Smooth muscle cell (in vitro differentiated cells): ENCODE measurements around the gene POLDIP3. TPM values are rescaled to one million over a fixed set of nuclear protein-coding genes. Genes with fewer than 3 reads are reported as not detected.
"Not testable (repeated sequence)": the region's sequence is repeated elsewhere in the genome, so short reads cannot be mapped to it uniquely, and the experiment has no call there.

Source experiments
- DNase-seq: peaks from one replicate; lab custom pipeline; 2025; ENCODE audit not compliant: unreplicated experiment; lab: John Stamatoyannopoulos, UW
- H2AFZ ChIP-seq: fragments of 200-600 bp; sonication (generic); 2 replicates; pipeline ENCODE4 v1.6.0; 2016; ENCODE audit warnings: antibody characterized with exemption, low read depth, mild to moderate bottlenecking
- H3F3A ChIP-seq: fragments of 200-600 bp; sonication (generic); 2 replicates; pipeline ENCODE4 v1.6.0; 2017; ENCODE audit warnings: antibody characterized with exemption, low read depth
- H3K27ac ChIP-seq: fragments of 200-600 bp; sonication (generic); 2 replicates; pipeline ENCODE4 v1.5.1; 2016; ENCODE audit warnings: low read depth, mild to moderate bottlenecking
- H3K27me3 ChIP-seq: fragments of 200-600 bp; sonication (generic); 2 replicates; pipeline ENCODE4 v1.6.1; 2016; ENCODE audit warnings: low read depth, mild to moderate bottlenecking
- H3K36me3 ChIP-seq: fragments of 200-600 bp; sonication (generic); 2 replicates; pipeline ENCODE4 v1.5.1; 2016; ENCODE audit warnings: low read depth
- H3K4me1 ChIP-seq: fragments of 200-600 bp; sonication (generic); 2 replicates; pipeline ENCODE4 v1.5.1; 2016; ENCODE audit warnings: low read depth
- H3K4me2 ChIP-seq: fragments of 200-600 bp; sonication (generic); 2 replicates; pipeline ENCODE4 v1.6.0; 2016; ENCODE audit warnings: mild to moderate bottlenecking
- H3K4me3 ChIP-seq: fragments of 200-600 bp; sonication (generic); 2 replicates; pipeline ENCODE4 v1.5.1; 2016; ENCODE audit warnings: mild to moderate bottlenecking
- H3K79me2 ChIP-seq: fragments of 200-600 bp; sonication (generic); 2 replicates; pipeline ENCODE4 v1.6.0; 2016; ENCODE audit warnings: low read depth, mild to moderate bottlenecking
- H3K9ac ChIP-seq: fragments of 200-600 bp; sonication (generic); 2 replicates; pipeline ENCODE4 v1.6.0; 2016; ENCODE audit warnings: low read depth
- H3K9me3 ChIP-seq: fragments of 200-600 bp; sonication (generic); replicated peaks from 2 replicates; pipeline ENCODE4 v1.5.1; 2016; ENCODE audit warnings: low read depth
- H4K20me1 ChIP-seq: fragments of 200-600 bp; sonication (generic); 2 replicates; pipeline ENCODE4 v1.6.0; 2016; ENCODE audit warnings: low read depth
- WGBS: methylation state at CpG from one replicate; pipeline ENCODE4 v1.1.7; 2016; ENCODE audit warnings: low lambda C conversion rate; 5-methylcytosine and 5-hydroxymethylcytosine counted together
- polyA plus RNA-seq: library from polyadenylated mRNA; unstranded; fragments of >200 nt; fragmentation: Nextera tagmentation; extraction: Ambion mirVana; gene quantifications from 2 replicates; pipeline ENCODE4 v1.2.1, GENCODE V29; 2016
- total RNA-seq: library from RNA; depleted of rRNA; stranded (reverse); fragments of >200 nt; gene quantifications from 2 replicates; pipeline ENCODE4 v1.2.3, GENCODE V29; 2014
- TF ChIP-seq, protein P1 (sequence below): fragments of 200-600 bp; sonication (generic); IDR thresholded peaks from 2 replicates; pipeline ENCODE4 v1.5.1; 2017; ENCODE audit warnings: borderline replicate concordance, mild to moderate bottlenecking, antibody characterized with exemption; ENCODE audit not compliant: insufficient read depth, poor library complexity, severe bottlenecking

Gene POLDIP3
- total and polyA plus RNA-seq, 2 experiments from 2014 or later: 31.1 to 49.4 TPM

DNA sequence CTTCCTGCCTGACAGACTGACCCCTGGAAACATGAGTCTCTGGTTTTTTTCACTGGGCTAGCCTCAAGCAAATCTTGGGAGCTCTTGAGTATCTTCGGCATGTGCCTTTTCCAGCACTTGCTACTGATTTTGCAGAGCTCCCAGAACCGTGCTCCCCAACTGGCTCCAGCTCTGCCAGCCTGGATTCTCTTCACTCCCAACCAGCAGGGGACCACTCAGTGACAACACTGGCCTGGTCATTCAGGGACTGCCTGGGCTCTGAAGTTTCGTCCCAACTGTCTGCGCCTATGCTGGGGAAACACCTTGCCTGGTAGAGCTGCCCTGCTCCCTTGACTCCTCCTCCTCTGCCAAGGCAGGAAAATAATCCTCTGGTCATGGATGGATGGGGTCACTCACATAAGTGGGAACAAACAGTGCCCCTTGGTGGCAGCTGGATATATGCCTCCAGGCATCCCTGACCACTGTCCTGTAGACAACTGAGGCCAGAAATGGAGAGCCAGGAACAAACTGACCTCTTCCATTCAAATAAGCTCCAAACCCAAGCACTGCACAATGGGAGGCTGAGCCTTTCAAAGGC, 30.2 kb downstream of the POLDIP3 start:
- Histone ChIP-seq H3K4me1 (no peaks in the 10 kb centered on the region), H3K9me3 (no peaks in the 10 kb centered on the region), H3K79me2 (peaks cover 5% of the 10 kb centered on the region), H3K27me3 (no peaks in the 10 kb centered on the region), H3K36me3 (no peaks in the 10 kb centered on the region), H3K9ac (no peak overlapping the region), H4K20me1 (no peaks in the 10 kb centered on the region), H2AFZ (no peak overlapping the region), H3F3A (peaks cover 11% of the 10 kb centered on the region), H3K4me2 (no peak overlapping the region), H3K27ac (no peak overlapping the region), H3K4me3 (no peak overlapping the region)
- DNase-seq: no peak
- 98% methylated on average over 4 of the region's 4 CpGs for WGBS
- TF ChIP-seq, protein P1, sequence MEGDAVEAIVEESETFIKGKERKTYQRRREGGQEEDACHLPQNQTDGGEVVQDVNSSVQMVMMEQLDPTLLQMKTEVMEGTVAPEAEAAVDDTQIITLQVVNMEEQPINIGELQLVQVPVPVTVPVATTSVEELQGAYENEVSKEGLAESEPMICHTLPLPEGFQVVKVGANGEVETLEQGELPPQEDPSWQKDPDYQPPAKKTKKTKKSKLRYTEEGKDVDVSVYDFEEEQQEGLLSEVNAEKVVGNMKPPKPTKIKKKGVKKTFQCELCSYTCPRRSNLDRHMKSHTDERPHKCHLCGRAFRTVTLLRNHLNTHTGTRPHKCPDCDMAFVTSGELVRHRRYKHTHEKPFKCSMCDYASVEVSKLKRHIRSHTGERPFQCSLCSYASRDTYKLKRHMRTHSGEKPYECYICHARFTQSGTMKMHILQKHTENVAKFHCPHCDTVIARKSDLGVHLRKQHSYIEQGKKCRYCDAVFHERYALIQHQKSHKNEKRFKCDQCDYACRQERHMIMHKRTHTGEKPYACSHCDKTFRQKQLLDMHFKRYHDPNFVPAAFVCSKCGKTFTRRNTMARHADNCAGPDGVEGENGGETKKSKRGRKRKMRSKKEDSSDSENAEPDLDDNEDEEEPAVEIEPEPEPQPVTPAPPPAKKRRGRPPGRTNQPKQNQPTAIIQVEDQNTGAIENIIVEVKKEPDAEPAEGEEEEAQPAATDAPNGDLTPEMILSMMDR: no peak

DNA sequence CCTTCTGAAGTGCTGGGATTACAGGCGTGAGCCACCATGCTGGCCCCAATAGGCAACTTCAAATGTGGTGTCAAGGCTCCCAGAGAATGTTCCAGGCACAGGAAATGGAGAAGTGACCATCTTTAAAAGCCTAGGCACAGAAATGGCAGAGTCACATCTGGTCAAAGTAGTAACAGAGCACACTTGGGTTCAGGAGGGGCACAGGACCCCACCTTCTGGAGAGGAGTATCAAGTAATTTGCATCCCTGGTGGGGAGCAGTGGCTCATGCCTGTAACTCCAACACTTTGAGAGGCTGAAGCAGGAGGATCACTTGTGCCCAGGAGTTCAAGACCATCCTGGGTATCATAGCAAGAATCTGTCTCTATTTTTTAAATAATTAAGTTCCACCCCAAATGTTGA, 31.7 kb downstream of the POLDIP3 start:
- no peak overlapping the region for H3K27ac ChIP-seq
- 86% methylated on average over 1 of the region's 1 CpG for WGBS
- H3K36me3 ChIP-seq: no peaks in the 10 kb centered on the region

DNA sequence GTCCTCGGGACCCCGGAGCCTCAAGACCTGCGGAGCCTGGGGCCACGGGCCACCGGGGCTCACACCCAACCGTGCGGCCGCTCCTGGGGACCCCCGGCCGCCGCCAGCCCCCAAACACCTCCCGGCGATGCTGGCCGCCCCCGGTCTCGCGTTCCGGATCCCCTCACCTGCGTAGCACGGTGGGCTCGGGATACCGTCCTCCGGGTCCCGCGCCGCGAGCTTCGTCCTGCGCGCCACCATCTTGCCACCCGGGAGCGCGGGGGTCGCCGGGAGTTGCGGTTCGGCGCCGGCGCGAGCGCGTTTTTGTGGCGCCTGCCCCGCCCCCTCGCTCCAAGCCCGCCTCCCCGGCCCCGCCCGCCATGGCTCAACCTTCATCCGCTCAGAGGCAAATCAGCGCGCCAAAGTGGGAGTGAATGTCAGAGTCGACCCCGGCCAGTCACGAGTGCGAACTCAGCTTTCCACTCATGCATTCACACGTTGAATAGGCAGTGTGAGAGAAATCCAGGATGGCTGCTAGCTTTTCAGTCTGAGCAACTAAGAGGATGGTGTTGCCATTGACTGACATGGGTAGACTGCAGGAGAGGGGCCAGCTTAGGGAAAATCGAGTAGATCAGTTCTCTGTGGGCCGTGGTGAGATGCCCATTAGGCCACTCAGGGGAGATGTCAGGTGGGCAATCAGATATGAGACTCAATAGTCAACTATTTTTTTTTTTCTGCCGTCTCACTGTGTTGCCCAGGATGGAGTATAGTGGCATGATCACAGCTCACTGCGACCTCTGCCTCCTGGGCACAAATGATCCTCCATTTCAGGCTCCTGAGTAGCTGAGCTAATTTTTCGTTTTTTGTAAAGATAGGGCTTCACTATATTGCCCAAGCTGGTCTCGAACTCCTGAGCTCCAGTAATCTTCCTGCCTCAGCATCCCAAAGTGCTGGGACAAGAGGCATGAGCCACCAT, 32.6 kb downstream of the POLDIP3 start:
- Histone ChIP-seq H3K4me2 (peak overlapping the region; percentile 97), H3K9ac (peak overlapping the region; percentile 84), H4K20me1 (no peaks in the 10 kb centered on the region), H2AFZ (no peak overlapping the region), H3K36me3 (no peaks in the 10 kb centered on the region), H3K27me3 (no peaks in the 10 kb centered on the region), H3K4me1 (no peaks in the 10 kb centered on the region), H3K27ac (no peak overlapping the region), H3K9me3 (no peaks in the 10 kb centered on the region), H3K4me3 (peak overlapping the region; percentile 83), H3K79me2 (peaks cover 5% of the 10 kb centered on the region), H3F3A (peaks cover 11% of the 10 kb centered on the region)
- peak; percentile 47 for DNase-seq
- TF ChIP-seq, protein P1: no peak
- whole genome bisulfite sequencing: 9% methylated on average over 57 of the region's 64 CpGs

More for the DNA sequence above, 31.7 kb downstream of the POLDIP3 start:
- Histone ChIP-seq H3K4me2 (no peak overlapping the region), H3K9me3 (no peaks in the 10 kb centered on the region), H3K27me3 (no peaks in the 10 kb centered on the region), H2AFZ (no peak overlapping the region), H3K79me2 (peaks cover 5% of the 10 kb centered on the region), H3K9ac (no peak overlapping the region), H3F3A (peaks cover 11% of the 10 kb centered on the region), H4K20me1 (no peaks in the 10 kb centered on the region), H3K4me3 (no peak overlapping the region), H3K4me1 (no peaks in the 10 kb centered on the region)
- no peak for DNase-seq
- TF ChIP-seq, protein P1: no peak

DNA sequence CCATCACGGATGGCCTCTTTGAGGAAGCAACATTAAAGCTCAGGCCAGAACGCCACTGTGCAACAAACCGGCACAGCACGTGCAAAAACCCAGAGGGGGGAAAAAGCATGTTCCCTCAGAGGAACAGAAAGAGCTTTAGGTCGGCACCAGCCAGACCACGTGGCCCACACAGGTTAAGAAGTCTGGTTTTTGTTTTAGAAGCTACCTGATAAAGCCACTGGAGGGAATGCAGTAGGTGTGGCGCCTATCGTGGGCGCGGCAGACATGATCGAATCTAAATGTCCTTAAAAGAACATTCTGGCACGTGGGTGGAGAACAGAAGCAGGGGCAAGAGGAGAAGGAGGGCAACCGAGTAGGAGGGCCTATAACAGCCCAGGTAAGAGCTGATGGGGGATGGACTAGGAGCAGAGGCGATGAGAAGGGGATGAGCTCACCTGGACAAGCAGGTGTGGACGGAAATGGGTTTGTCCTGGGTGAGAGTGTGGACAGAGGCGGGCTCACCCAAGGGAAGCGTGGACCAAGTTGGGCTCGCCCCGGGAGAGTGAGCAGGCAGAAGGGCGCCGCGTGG, 33.4 kb downstream of the POLDIP3 start:
- not testable (repeated sequence) for H3K4me1 ChIP-seq, H2AFZ ChIP-seq, H3K27me3 ChIP-seq, H4K20me1 ChIP-seq, DNase-seq, H3K9me3 ChIP-seq, H3K27ac ChIP-seq, H3K36me3 ChIP-seq, H3K79me2 ChIP-seq
- peak overlapping the region; percentile 97 for H3K4me2 ChIP-seq
- H3K9ac ChIP-seq: peak overlapping the region; percentile 84
- 2% methylated on average over 10 of the region's 22 CpGs for WGBS
- H3K4me3 ChIP-seq: peak overlapping the region; percentile 83
- peaks cover 11% of the 10 kb centered on the region for H3F3A ChIP-seq

DNA sequence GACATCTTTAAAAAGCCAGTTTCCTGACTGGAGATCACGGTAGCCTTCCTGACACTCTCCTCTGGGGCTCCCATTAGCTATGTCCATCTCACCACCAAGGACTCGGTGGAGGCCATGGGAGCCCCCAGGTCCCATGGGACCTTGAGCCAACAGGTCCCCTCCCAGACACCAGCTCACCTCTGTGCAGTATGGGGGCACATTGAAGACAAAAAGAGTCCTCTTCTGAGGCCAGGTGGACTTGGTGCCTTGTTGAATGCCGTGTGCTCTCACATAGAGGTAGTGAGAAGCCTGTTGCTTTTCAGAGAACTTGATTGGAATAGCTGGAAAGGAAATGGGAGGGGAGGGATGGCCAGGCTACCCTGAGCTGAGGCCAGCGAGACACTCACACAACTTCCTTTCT, 34.6 kb downstream of the POLDIP3 start:
- not testable (repeated sequence) for H3K4me1 ChIP-seq, DNase-seq, H3K4me3 ChIP-seq, H3K9ac ChIP-seq, H3K79me2 ChIP-seq, H3K27me3 ChIP-seq, H3K9me3 ChIP-seq, H3K27ac ChIP-seq, H4K20me1 ChIP-seq, H3K36me3 ChIP-seq, H2AFZ ChIP-seq, H3K4me2 ChIP-seq
- H3F3A ChIP-seq: peaks cover 11% of the 10 kb centered on the region
- WGBS: 95% methylated on average over 3 of the region's 4 CpGs
